K562 (cell line): ENCODE results near the gene EOGT. TPM values are rescaled to one million over a fixed set of nuclear protein-coding genes. Genes with fewer than 3 reads are reported as not detected.

Source experiments
- BRCA1 ChIP-seq, 2 experiments: fragments of 450-650 bp in 1 of 2; sonication (generic) in 1 of 2; formaldehyde crosslinking in 1 of 2; IDR thresholded peaks; 2 replicates each; pipeline versions ENCODE4 v1.5.0 to v1.6.1; 2017 to 2020; ENCODE audit warnings: mild to moderate bottlenecking in 1 of 2, missing genetic modification reagents in 1 of 2
- DDX20 ChIP-seq: fragments of 450-650 bp; IDR thresholded peaks from 2 replicates; pipeline ENCODE4 v1.6.1; 2016; ENCODE audit warnings: missing genetic modification characterization, low read depth, mild to moderate bottlenecking, missing compliant biosample characterization, moderate library complexity
- ESRRA ChIP-seq: fragments of 450-650 bp; IDR thresholded peaks from 2 replicates; pipeline ENCODE4 v1.6.1; 2014; ENCODE audit warnings: low read depth, mild to moderate bottlenecking, moderate library complexity, borderline replicate concordance
- GABPB1 ChIP-seq: sonication (generic); formaldehyde crosslinking; IDR thresholded peaks from 2 replicates; pipeline ENCODE4 v1.8.0; 2022; ENCODE audit warnings: mild to moderate bottlenecking, missing genetic modification reagents
- NEUROD1 ChIP-seq: fragments of 150-350 bp; IDR thresholded peaks from 2 replicates; pipeline ENCODE4 v1.6.1; 2014; ENCODE audit warnings: borderline replicate concordance, low read length, low read depth; ENCODE audit not compliant: partially characterized antibody
- POLR3G ChIP-seq: IDR thresholded peaks from 2 replicates; pipeline ENCODE4 v1.6.1; 2011; ENCODE audit not compliant: insufficient read length, insufficient replicate concordance; ENCODE audit errors: extremely low read depth
- SMARCA4 ChIP-seq: fragments of 450-650 bp; IDR thresholded peaks from 2 replicates; pipeline ENCODE4 v1.6.1; 2016
- ZBTB17 ChIP-seq: fragments of 450-650 bp; formaldehyde crosslinking; IDR thresholded peaks from 2 replicates; pipeline ENCODE4 v1.4.0; 2020; ENCODE audit warnings: mild to moderate bottlenecking
- ZNF212 ChIP-seq: fragments of 450-650 bp; formaldehyde crosslinking; IDR thresholded peaks from 2 replicates; pipeline ENCODE4 v1.4.0; 2020; ENCODE audit warnings: mild to moderate bottlenecking
- polyA plus RNA-seq, 8 experiments: library from polyadenylated mRNA; depleted of rRNA in 4 of 8; stranded (reverse) in 5 of 8; unstranded in 3 of 8; fragments of >200 nt; fragmentation: Nextera tagmentation in 2 of 8; fragmentation: Illumina TruSeq in 1 of 8; extraction: Ambion mirVana in 2 of 8; extraction: Trizol in 1 of 8; gene quantifications; 2 replicates each; pipeline versions ENCODE4 v1.2.1 to v1.2.3, GENCODE V29; 2011 to 2014; ENCODE audit warnings: inconsistent platforms in 1 of 8, missing spikeins in 1 of 8
- total RNA-seq, 7 experiments: library from RNA; depleted of rRNA in 6 of 7; stranded (reverse); fragments of >200 nt in 6 of 7; fragmentation: Illumina TruSeq in 2 of 7; extraction: Trizol in 2 of 7; gene quantifications; 2 replicates each; pipeline versions ENCODE4 v1.2.1 to v1.2.3, GENCODE V29; 2011 to 2021; ENCODE audit warnings: low replicate concordance in 1 of 7
- TF ChIP-seq, protein P1 (sequence below): sonication (generic); formaldehyde crosslinking; IDR thresholded peaks from 2 replicates; pipeline ENCODE4 v1.8.1; 2023; ENCODE audit warnings: mild to moderate bottlenecking, missing genetic modification reagents
- TF ChIP-seq, protein P2 (sequence below): sonication (generic); formaldehyde crosslinking; IDR thresholded peaks from 2 replicates; pipeline ENCODE4 v1.8.0; 2023; ENCODE audit warnings: mild to moderate bottlenecking, missing genetic modification reagents
- TF ChIP-seq, protein P3 (sequence below): sonication (generic); formaldehyde crosslinking; IDR thresholded peaks from 2 replicates; pipeline ENCODE4 v1.8.0; 2022; ENCODE audit warnings: mild to moderate bottlenecking, missing genetic modification reagents
- TF ChIP-seq, protein P4 (sequence below): fragments of 200-800 bp; sonication (Bioruptor generic); IDR thresholded peaks from 2 replicates; pipeline ENCODE4 v1.6.1; 2016; ENCODE audit warnings: missing genetic modification characterization, missing compliant biosample characterization

Gene EOGT
- total and polyA plus RNA-seq, 9 of the 15 experiments (the other 6 are each of a cell fraction or from before 2014, with no cell fraction given): 3.6 to 17.9 (median 7.4) TPM

DNA sequence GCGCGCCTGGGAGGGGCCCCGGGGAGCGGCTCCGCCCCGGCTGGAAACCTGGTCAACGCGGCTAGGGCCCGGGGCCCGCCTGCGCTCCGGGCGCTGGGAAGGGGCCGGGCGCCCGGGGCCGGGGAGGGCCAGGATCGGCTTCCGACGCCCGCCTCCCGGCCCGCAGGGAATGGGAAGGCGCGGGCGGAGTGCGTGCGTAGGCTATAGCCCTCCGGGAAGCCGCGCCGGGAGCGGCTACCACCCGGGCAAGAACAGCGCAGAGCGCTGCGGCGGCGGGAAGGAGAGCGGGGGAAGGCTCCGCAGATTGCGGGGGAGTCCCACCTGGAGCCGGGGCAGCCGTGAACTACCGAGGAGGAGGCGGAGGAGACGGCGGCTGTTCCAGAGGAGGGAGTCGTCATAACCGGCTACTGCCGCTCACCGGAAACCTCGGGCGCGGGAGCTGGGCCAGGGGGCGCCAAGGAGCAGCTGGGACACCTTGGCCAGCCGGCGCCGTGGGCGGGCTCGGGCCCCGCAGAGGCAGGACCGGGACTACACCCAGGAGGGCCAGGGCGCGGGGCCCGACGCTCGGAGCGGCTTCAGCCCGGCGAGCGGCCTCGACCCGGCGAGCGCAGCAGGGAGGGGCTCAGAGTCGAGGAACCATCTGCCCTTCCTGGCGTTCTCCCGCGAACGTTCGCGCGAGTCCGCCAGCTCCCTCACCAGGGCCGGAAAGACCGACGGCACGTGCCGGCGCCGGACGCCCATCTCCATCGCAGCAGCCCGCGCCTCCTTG is at the start of gene EOGT (continued):
- TF ChIP-seq, protein P1, sequence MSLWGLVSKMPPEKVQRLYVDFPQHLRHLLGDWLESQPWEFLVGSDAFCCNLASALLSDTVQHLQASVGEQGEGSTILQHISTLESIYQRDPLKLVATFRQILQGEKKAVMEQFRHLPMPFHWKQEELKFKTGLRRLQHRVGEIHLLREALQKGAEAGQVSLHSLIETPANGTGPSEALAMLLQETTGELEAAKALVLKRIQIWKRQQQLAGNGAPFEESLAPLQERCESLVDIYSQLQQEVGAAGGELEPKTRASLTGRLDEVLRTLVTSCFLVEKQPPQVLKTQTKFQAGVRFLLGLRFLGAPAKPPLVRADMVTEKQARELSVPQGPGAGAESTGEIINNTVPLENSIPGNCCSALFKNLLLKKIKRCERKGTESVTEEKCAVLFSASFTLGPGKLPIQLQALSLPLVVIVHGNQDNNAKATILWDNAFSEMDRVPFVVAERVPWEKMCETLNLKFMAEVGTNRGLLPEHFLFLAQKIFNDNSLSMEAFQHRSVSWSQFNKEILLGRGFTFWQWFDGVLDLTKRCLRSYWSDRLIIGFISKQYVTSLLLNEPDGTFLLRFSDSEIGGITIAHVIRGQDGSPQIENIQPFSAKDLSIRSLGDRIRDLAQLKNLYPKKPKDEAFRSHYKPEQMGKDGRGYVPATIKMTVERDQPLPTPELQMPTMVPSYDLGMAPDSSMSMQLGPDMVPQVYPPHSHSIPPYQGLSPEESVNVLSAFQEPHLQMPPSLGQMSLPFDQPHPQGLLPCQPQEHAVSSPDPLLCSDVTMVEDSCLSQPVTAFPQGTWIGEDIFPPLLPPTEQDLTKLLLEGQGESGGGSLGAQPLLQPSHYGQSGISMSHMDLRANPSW (CRISPR knock-in tag): no peak
- TF ChIP-seq ZBTB17 (CRISPR knock-in tag): no peak
- TF ChIP-seq, protein P2, sequence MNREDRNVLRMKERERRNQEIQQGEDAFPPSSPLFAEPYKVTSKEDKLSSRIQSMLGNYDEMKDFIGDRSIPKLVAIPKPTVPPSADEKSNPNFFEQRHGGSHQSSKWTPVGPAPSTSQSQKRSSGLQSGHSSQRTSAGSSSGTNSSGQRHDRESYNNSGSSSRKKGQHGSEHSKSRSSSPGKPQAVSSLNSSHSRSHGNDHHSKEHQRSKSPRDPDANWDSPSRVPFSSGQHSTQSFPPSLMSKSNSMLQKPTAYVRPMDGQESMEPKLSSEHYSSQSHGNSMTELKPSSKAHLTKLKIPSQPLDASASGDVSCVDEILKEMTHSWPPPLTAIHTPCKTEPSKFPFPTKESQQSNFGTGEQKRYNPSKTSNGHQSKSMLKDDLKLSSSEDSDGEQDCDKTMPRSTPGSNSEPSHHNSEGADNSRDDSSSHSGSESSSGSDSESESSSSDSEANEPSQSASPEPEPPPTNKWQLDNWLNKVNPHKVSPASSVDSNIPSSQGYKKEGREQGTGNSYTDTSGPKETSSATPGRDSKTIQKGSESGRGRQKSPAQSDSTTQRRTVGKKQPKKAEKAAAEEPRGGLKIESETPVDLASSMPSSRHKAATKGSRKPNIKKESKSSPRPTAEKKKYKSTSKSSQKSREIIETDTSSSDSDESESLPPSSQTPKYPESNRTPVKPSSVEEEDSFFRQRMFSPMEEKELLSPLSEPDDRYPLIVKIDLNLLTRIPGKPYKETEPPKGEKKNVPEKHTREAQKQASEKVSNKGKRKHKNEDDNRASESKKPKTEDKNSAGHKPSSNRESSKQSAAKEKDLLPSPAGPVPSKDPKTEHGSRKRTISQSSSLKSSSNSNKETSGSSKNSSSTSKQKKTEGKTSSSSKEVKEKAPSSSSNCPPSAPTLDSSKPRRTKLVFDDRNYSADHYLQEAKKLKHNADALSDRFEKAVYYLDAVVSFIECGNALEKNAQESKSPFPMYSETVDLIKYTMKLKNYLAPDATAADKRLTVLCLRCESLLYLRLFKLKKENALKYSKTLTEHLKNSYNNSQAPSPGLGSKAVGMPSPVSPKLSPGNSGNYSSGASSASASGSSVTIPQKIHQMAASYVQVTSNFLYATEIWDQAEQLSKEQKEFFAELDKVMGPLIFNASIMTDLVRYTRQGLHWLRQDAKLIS (CRISPR knock-in tag): peak; percentile 48; the same call in 1 of the 2 replicates
- TF ChIP-seq, protein P3, sequence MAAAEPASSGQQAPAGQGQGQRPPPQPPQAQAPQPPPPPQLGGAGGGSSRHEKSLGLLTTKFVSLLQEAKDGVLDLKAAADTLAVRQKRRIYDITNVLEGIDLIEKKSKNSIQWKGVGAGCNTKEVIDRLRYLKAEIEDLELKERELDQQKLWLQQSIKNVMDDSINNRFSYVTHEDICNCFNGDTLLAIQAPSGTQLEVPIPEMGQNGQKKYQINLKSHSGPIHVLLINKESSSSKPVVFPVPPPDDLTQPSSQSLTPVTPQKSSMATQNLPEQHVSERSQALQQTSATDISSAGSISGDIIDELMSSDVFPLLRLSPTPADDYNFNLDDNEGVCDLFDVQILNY (CRISPR knock-in tag): no peak; the same call in 1 of the 2 replicates
- TF ChIP-seq NEUROD1: no peak
- peak; percentile 25; the same call in 1 of the 2 replicates for TF ChIP-seq ESRRA
- TF ChIP-seq GABPB1 (CRISPR knock-in tag): peak; percentile 76
- no peak for TF ChIP-seq BRCA1 (IDR thresholded peaks at IDR 0.05)
- TF ChIP-seq BRCA1 (CRISPR knock-in tag; IDR thresholded peaks at IDR 0.05): no peak
- no peak for TF ChIP-seq DDX20 (tag)
- no peak for TF ChIP-seq SMARCA4
- TF ChIP-seq, protein P4, sequence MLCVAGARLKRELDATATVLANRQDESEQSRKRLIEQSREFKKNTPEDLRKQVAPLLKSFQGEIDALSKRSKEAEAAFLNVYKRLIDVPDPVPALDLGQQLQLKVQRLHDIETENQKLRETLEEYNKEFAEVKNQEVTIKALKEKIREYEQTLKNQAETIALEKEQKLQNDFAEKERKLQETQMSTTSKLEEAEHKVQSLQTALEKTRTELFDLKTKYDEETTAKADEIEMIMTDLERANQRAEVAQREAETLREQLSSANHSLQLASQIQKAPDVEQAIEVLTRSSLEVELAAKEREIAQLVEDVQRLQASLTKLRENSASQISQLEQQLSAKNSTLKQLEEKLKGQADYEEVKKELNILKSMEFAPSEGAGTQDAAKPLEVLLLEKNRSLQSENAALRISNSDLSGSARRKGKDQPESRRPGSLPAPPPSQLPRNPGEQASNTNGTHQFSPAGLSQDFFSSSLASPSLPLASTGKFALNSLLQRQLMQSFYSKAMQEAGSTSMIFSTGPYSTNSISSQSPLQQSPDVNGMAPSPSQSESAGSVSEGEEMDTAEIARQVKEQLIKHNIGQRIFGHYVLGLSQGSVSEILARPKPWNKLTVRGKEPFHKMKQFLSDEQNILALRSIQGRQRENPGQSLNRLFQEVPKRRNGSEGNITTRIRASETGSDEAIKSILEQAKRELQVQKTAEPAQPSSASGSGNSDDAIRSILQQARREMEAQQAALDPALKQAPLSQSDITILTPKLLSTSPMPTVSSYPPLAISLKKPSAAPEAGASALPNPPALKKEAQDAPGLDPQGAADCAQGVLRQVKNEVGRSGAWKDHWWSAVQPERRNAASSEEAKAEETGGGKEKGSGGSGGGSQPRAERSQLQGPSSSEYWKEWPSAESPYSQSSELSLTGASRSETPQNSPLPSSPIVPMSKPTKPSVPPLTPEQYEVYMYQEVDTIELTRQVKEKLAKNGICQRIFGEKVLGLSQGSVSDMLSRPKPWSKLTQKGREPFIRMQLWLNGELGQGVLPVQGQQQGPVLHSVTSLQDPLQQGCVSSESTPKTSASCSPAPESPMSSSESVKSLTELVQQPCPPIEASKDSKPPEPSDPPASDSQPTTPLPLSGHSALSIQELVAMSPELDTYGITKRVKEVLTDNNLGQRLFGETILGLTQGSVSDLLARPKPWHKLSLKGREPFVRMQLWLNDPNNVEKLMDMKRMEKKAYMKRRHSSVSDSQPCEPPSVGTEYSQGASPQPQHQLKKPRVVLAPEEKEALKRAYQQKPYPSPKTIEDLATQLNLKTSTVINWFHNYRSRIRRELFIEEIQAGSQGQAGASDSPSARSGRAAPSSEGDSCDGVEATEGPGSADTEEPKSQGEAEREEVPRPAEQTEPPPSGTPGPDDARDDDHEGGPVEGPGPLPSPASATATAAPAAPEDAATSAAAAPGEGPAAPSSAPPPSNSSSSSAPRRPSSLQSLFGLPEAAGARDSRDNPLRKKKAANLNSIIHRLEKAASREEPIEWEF: no peak
- 0 out of 2 replicates have a peak, but pooled peaks have one; percentile 43 for TF ChIP-seq ZNF212 (CRISPR knock-in tag)
- no peak for TF ChIP-seq POLR3G
